WTC11 (cell line): ENCODE measurements around the gene MGAT4A. TPM values are rescaled to one million over a fixed set of nuclear protein-coding genes. Genes with fewer than 3 reads are reported as not detected.

ENCODE experiments used
- ATAC-seq: fragments of 200-7000 bp; cut with Tn5 transposase; 2 replicates; pipeline ENCODE4 v1.10.0; 2021; ENCODE audit warnings: mild to moderate bottlenecking, moderate library complexity
- CTCF ChIA-PET: fragments of 300-600 bp; sonication (Branson Sonifier 250); formaldehyde crosslinking; loops from one replicate; lab custom pipeline; 2021; ENCODE audit warnings: antibody characterized with exemption; lab: Charles Lee
- POLR2A ChIA-PET: fragments of 350-600 bp; sonication (Branson Sonifier 250); formaldehyde crosslinking; loops from one replicate; lab custom pipeline; 2021; ENCODE audit warnings: antibody characterized with exemption; lab: Charles Lee
- DNase-seq: peaks from one replicate; pipeline ENCODE4 v3.0.0; 2021; ENCODE audit warnings: low spot score
- H3K27ac Mint-ChIP-seq: 2 replicates; pipeline ENCODE4 v1.8.0; 2021; ENCODE audit warnings: mixed read lengths
- H3K27me3 Mint-ChIP-seq: 2 replicates; pipeline ENCODE4 v1.8.0; 2021; ENCODE audit warnings: low read depth, mild to moderate bottlenecking, moderate library complexity, mixed read lengths
- H3K36me3 Mint-ChIP-seq: 2 replicates; pipeline ENCODE4 v1.8.0; 2021; ENCODE audit warnings: mixed read lengths
- H3K4me1 Mint-ChIP-seq: 2 replicates; pipeline ENCODE4 v1.8.0; 2022; ENCODE audit warnings: mixed read lengths
- H3K4me3 Mint-ChIP-seq: 2 replicates; pipeline ENCODE4 v1.8.0; 2021; ENCODE audit warnings: mild to moderate bottlenecking, moderate library complexity, mixed read lengths
- H3K9me3 Mint-ChIP-seq: 2 replicates; pipeline ENCODE4 v1.8.0; 2021; ENCODE audit warnings: mixed read lengths
- CBFB ChIP-seq: sonication (generic); formaldehyde crosslinking; IDR thresholded peaks from 2 replicates; pipeline ENCODE4 v1.8.1; 2022; ENCODE audit warnings: mild to moderate bottlenecking, low read depth, missing genetic modification reagents
- GRHL2 ChIP-seq: fragments of 250-450 bp; sonication (Bioruptor Pico); IDR thresholded peaks from 2 replicates; pipeline ENCODE4 v1.8.0; 2022; ENCODE audit warnings: mild to moderate bottlenecking, moderate library complexity; ENCODE audit not compliant: insufficient replicate concordance, severe bottlenecking
- NR3C1 ChIP-seq: sonication (generic); formaldehyde crosslinking; conservative IDR thresholded peaks from 2 replicates; pipeline ENCODE4 v1.8.1; 2023; ENCODE audit warnings: low read depth, mild to moderate bottlenecking, missing genetic modification reagents
- RELA ChIP-seq: sonication (generic); formaldehyde crosslinking; IDR thresholded peaks from 2 replicates; pipeline ENCODE4 v1.8.1; 2022; ENCODE audit warnings: missing genetic modification reagents, mild to moderate bottlenecking, borderline replicate concordance
- ZBTB21 ChIP-seq: sonication (generic); formaldehyde crosslinking; IDR thresholded peaks from 2 replicates; pipeline ENCODE4 v1.8.1; 2023; ENCODE audit warnings: mild to moderate bottlenecking, missing genetic modification reagents, borderline replicate concordance
- ZNF232 ChIP-seq: sonication (generic); formaldehyde crosslinking; IDR thresholded peaks from 2 replicates; pipeline ENCODE4 v1.8.0; 2022; ENCODE audit warnings: mild to moderate bottlenecking, missing genetic modification reagents
- ZNF423 ChIP-seq: fragments of 250-450 bp; sonication (Bioruptor Pico); IDR thresholded peaks from 2 replicates; pipeline ENCODE4 v2.1.2; 2022; ENCODE audit warnings: mild to moderate bottlenecking, moderate library complexity
- ZNF671 ChIP-seq: fragments of 250-450 bp; sonication (Bioruptor Pico); IDR thresholded peaks from 2 replicates; pipeline ENCODE4 v1.8.0; 2021; ENCODE audit warnings: mild to moderate bottlenecking
- total RNA-seq: library from RNA; stranded (reverse); gene quantifications from 3 replicates; pipeline ENCODE4 v1.2.3, GENCODE V29; 2021
- TF ChIP-seq, protein P1 (sequence below): sonication (generic); formaldehyde crosslinking; IDR thresholded peaks from 2 replicates; pipeline ENCODE4 v1.8.1; 2023; ENCODE audit warnings: mild to moderate bottlenecking, missing genetic modification reagents, moderate library complexity
- TF ChIP-seq, protein P2 (sequence below): sonication (generic); formaldehyde crosslinking; IDR thresholded peaks from 2 replicates; pipeline ENCODE4 v1.8.0; 2023; ENCODE audit warnings: missing genetic modification reagents, mild to moderate bottlenecking, borderline replicate concordance
- TF ChIP-seq, protein P3 (sequence below): sonication (generic); formaldehyde crosslinking; IDR thresholded peaks from 2 replicates; pipeline ENCODE4 v1.8.0; 2023; ENCODE audit warnings: missing genetic modification reagents
- TF ChIP-seq, protein P4 (sequence below): sonication (generic); formaldehyde crosslinking; IDR thresholded peaks from 2 replicates; pipeline ENCODE4 v1.8.1; 2022; ENCODE audit warnings: low read depth, missing genetic modification reagents, borderline replicate concordance
- TF ChIP-seq, protein P5 (sequence below): sonication (generic); formaldehyde crosslinking; IDR thresholded peaks from 2 replicates; pipeline ENCODE4 v1.8.1; 2023; ENCODE audit warnings: mild to moderate bottlenecking, missing genetic modification reagents
- TF ChIP-seq, protein P6 (sequence below): sonication (generic); formaldehyde crosslinking; IDR thresholded peaks from 2 replicates; pipeline ENCODE4 v1.8.0; 2022; ENCODE audit warnings: missing genetic modification reagents
- TF ChIP-seq, protein P7 (sequence below): sonication (generic); formaldehyde crosslinking; IDR thresholded peaks from 2 replicates; pipeline ENCODE4 v1.8.1; 2023; ENCODE audit warnings: mild to moderate bottlenecking, missing genetic modification reagents
- TF ChIP-seq, protein P8 (sequence below): sonication (generic); formaldehyde crosslinking; IDR thresholded peaks from 2 replicates; pipeline ENCODE4 v1.8.0; 2023; ENCODE audit warnings: mild to moderate bottlenecking, missing genetic modification reagents

The MGAT4A gene
- total RNA-seq, 1 experiment from 2014 or later: 6.7 TPM

DNA sequence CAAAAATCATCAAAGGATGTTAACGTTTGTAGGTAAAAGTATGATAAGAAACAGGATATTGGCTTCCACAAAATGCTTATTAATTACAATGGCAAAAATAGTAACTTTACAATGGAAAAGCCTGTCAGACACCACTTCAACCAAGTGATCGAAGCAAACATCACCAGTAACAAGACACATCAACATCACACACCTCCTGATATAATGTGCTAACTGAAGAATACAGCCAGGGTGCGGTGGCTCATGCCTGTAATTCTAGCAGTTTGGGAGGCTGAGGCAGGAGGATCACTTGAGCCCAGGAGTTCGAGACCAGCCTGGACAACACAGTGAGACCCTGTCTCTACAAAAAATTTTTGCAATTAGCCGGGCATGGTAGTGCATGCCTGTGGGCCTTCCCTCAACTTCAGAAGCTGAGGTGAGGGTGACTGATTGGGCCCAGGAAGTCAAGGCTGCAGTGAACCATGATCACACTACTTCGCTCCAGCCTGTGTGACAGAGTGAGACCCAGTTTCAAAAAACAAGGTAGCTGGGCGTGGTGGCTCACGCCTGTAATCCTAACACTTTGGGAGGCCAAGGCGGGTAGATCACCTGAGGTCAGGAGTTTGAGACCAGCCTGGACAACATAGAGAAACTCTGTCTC lies 15.0 kb downstream of the MGAT4A start (continued):
- no peak for TF ChIP-seq ZBTB21 (CRISPR knock-in tag)

DNA sequence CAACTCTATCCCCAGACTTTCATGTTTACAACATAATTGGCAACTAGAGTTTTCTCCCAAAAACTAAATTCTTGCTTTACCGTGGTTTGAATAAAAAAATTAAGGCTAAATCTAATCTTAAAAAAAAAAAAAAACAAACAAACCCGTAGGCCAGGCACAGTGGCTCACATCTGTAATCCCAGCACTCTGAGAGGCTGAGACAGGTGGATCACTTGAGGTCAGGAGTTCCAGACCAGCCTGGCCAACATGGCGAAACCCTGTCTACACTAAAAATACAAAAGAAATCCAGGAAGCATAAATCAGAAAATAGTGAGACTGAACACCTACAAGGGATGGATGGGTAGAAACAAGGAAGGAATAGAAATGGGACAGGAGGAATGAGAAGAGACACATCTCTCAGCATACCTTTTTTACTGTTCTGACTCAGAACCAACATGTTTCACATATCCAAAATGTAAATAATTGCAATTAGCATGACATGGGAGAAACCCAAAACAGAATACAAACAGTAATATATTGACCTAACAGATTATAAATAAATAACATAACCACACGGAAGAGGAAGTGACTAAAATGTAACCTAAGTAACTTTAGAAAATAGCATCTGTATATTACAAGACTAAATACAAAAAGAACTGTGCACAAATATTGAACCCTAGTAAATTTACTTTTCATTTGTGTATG lies 17.5 kb downstream of the MGAT4A start:
- Mint-ChIP-seq H3K36me3 (no peaks in the 10 kb centered on the region), H3K27ac (no peak overlapping the region), H3K4me1 (no peaks in the 10 kb centered on the region), H3K27me3 (no peaks in the 10 kb centered on the region), H3K4me3 (no peak overlapping the region), H3K9me3 (no peaks in the 10 kb centered on the region)
- DNase-seq (no peak), ATAC-seq (no peak)
- POLR2A ChIA-PET: no interaction called here
- CTCF ChIA-PET: interaction anchor here (1.2 kb wide), 1 partner anchor 64 kb away, joined by 3 read pairs; no protein-coding TSS in a partner anchor
- TF ChIP-seq, protein P1, sequence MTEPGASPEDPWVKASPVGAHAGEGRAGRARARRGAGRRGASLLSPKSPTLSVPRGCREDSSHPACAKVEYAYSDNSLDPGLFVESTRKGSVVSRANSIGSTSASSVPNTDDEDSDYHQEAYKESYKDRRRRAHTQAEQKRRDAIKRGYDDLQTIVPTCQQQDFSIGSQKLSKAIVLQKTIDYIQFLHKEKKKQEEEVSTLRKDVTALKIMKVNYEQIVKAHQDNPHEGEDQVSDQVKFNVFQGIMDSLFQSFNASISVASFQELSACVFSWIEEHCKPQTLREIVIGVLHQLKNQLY (CRISPR knock-in tag): no peak
- TF ChIP-seq ZNF671 (no peak), NR3C1 (no peak), CBFB (CRISPR knock-in tag) (no peak), ZNF423 (CRISPR knock-in tag) (no peak), GRHL2 (CRISPR knock-in tag) (no peak), RELA (CRISPR knock-in tag) (no peak), ZNF232 (no peak)
- TF ChIP-seq, protein P2, sequence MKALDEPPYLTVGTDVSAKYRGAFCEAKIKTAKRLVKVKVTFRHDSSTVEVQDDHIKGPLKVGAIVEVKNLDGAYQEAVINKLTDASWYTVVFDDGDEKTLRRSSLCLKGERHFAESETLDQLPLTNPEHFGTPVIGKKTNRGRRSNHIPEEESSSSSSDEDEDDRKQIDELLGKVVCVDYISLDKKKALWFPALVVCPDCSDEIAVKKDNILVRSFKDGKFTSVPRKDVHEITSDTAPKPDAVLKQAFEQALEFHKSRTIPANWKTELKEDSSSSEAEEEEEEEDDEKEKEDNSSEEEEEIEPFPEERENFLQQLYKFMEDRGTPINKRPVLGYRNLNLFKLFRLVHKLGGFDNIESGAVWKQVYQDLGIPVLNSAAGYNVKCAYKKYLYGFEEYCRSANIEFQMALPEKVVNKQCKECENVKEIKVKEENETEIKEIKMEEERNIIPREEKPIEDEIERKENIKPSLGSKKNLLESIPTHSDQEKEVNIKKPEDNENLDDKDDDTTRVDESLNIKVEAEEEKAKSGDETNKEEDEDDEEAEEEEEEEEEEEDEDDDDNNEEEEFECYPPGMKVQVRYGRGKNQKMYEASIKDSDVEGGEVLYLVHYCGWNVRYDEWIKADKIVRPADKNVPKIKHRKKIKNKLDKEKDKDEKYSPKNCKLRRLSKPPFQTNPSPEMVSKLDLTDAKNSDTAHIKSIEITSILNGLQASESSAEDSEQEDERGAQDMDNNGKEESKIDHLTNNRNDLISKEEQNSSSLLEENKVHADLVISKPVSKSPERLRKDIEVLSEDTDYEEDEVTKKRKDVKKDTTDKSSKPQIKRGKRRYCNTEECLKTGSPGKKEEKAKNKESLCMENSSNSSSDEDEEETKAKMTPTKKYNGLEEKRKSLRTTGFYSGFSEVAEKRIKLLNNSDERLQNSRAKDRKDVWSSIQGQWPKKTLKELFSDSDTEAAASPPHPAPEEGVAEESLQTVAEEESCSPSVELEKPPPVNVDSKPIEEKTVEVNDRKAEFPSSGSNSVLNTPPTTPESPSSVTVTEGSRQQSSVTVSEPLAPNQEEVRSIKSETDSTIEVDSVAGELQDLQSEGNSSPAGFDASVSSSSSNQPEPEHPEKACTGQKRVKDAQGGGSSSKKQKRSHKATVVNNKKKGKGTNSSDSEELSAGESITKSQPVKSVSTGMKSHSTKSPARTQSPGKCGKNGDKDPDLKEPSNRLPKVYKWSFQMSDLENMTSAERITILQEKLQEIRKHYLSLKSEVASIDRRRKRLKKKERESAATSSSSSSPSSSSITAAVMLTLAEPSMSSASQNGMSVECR (CRISPR knock-in tag): no peak
- TF ChIP-seq, protein P3, sequence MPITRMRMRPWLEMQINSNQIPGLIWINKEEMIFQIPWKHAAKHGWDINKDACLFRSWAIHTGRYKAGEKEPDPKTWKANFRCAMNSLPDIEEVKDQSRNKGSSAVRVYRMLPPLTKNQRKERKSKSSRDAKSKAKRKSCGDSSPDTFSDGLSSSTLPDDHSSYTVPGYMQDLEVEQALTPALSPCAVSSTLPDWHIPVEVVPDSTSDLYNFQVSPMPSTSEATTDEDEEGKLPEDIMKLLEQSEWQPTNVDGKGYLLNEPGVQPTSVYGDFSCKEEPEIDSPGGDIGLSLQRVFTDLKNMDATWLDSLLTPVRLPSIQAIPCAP (CRISPR knock-in tag): no peak
- TF ChIP-seq, protein P4, sequence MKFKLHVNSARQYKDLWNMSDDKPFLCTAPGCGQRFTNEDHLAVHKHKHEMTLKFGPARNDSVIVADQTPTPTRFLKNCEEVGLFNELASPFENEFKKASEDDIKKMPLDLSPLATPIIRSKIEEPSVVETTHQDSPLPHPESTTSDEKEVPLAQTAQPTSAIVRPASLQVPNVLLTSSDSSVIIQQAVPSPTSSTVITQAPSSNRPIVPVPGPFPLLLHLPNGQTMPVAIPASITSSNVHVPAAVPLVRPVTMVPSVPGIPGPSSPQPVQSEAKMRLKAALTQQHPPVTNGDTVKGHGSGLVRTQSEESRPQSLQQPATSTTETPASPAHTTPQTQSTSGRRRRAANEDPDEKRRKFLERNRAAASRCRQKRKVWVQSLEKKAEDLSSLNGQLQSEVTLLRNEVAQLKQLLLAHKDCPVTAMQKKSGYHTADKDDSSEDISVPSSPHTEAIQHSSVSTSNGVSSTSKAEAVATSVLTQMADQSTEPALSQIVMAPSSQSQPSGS (CRISPR knock-in tag): no peak
- TF ChIP-seq, protein P5, sequence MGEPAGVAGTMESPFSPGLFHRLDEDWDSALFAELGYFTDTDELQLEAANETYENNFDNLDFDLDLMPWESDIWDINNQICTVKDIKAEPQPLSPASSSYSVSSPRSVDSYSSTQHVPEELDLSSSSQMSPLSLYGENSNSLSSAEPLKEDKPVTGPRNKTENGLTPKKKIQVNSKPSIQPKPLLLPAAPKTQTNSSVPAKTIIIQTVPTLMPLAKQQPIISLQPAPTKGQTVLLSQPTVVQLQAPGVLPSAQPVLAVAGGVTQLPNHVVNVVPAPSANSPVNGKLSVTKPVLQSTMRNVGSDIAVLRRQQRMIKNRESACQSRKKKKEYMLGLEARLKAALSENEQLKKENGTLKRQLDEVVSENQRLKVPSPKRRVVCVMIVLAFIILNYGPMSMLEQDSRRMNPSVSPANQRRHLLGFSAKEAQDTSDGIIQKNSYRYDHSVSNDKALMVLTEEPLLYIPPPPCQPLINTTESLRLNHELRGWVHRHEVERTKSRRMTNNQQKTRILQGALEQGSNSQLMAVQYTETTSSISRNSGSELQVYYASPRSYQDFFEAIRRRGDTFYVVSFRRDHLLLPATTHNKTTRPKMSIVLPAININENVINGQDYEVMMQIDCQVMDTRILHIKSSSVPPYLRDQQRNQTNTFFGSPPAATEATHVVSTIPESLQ (CRISPR knock-in tag): no peak
- TF ChIP-seq, protein P6, sequence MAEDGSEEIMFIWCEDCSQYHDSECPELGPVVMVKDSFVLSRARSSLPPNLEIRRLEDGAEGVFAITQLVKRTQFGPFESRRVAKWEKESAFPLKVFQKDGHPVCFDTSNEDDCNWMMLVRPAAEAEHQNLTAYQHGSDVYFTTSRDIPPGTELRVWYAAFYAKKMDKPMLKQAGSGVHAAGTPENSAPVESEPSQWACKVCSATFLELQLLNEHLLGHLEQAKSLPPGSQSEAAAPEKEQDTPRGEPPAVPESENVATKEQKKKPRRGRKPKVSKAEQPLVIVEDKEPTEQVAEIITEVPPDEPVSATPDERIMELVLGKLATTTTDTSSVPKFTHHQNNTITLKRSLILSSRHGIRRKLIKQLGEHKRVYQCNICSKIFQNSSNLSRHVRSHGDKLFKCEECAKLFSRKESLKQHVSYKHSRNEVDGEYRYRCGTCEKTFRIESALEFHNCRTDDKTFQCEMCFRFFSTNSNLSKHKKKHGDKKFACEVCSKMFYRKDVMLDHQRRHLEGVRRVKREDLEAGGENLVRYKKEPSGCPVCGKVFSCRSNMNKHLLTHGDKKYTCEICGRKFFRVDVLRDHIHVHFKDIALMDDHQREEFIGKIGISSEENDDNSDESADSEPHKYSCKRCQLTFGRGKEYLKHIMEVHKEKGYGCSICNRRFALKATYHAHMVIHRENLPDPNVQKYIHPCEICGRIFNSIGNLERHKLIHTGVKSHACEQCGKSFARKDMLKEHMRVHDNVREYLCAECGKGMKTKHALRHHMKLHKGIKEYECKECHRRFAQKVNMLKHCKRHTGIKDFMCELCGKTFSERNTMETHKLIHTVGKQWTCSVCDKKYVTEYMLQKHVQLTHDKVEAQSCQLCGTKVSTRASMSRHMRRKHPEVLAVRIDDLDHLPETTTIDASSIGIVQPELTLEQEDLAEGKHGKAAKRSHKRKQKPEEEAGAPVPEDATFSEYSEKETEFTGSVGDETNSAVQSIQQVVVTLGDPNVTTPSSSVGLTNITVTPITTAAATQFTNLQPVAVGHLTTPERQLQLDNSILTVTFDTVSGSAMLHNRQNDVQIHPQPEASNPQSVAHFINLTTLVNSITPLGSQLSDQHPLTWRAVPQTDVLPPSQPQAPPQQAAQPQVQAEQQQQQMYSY (CRISPR knock-in tag): no peak
- TF ChIP-seq, protein P7, sequence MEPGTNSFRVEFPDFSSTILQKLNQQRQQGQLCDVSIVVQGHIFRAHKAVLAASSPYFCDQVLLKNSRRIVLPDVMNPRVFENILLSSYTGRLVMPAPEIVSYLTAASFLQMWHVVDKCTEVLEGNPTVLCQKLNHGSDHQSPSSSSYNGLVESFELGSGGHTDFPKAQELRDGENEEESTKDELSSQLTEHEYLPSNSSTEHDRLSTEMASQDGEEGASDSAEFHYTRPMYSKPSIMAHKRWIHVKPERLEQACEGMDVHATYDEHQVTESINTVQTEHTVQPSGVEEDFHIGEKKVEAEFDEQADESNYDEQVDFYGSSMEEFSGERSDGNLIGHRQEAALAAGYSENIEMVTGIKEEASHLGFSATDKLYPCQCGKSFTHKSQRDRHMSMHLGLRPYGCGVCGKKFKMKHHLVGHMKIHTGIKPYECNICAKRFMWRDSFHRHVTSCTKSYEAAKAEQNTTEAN (CRISPR knock-in tag): no peak
- TF ChIP-seq, protein P8, sequence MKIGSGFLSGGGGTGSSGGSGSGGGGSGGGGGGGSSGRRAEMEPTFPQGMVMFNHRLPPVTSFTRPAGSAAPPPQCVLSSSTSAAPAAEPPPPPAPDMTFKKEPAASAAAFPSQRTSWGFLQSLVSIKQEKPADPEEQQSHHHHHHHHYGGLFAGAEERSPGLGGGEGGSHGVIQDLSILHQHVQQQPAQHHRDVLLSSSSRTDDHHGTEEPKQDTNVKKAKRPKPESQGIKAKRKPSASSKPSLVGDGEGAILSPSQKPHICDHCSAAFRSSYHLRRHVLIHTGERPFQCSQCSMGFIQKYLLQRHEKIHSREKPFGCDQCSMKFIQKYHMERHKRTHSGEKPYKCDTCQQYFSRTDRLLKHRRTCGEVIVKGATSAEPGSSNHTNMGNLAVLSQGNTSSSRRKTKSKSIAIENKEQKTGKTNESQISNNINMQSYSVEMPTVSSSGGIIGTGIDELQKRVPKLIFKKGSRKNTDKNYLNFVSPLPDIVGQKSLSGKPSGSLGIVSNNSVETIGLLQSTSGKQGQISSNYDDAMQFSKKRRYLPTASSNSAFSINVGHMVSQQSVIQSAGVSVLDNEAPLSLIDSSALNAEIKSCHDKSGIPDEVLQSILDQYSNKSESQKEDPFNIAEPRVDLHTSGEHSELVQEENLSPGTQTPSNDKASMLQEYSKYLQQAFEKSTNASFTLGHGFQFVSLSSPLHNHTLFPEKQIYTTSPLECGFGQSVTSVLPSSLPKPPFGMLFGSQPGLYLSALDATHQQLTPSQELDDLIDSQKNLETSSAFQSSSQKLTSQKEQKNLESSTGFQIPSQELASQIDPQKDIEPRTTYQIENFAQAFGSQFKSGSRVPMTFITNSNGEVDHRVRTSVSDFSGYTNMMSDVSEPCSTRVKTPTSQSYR: no peak
